Testis (tissue), 3 donors: ENCODE results near the gene CPZ. TPM values are rescaled to one million over a fixed set of nuclear protein-coding genes. Genes with fewer than 3 reads are reported as not detected.
"Not testable (repeated sequence)": the region's sequence is repeated elsewhere in the genome, so short reads cannot be mapped to it uniquely, and the experiment has no call there.

ENCODE experiments used
- DNase-seq: peaks from one replicate; pipeline ENCODE4 v3.0.0-alpha.2; 2019
- H3K27ac ChIP-seq, 2 donors: fragments of 200-600 bp; sonication (generic); one replicate each; pipeline ENCODE4 v1.5.1; 2019
- H3K27me3 ChIP-seq: fragments of 200-600 bp; sonication (generic); one replicate; pipeline ENCODE4 v1.5.1; 2019
- H3K36me3 ChIP-seq: fragments of 200-600 bp; sonication (generic); one replicate; pipeline ENCODE4 v1.5.1; 2017; ENCODE audit warnings: low read depth; ENCODE audit errors: missing control alignments
- H3K4me1 ChIP-seq: fragments of 200-600 bp; sonication (generic); one replicate; pipeline ENCODE4 v1.5.1; 2019
- H3K4me3 ChIP-seq, 2 donors: fragments of 200-600 bp; sonication (generic); one replicate each; pipeline ENCODE4 v1.5.1; 2017 to 2019
- H3K9me3 ChIP-seq: fragments of 200-600 bp; sonication (generic); one replicate; pipeline ENCODE4 v1.5.1; 2017
- CTCF ChIP-seq, 3 experiments: fragments of 450-650 bp in 2 of 3; fragments of 200-600 bp in 1 of 3; sonication (generic) in 1 of 3; IDR thresholded peaks; one replicate each; pipeline ENCODE4 v1.5.1; 2016 to 2019; ENCODE audit warnings: antibody characterized with exemption in 3 of 3, mild to moderate bottlenecking in 2 of 3, moderate library complexity in 1 of 3
- POLR2A ChIP-seq: fragments of 450-650 bp; IDR thresholded peaks from one replicate; pipeline ENCODE4 v1.6.1; 2017; ENCODE audit warnings: antibody characterized with exemption, mild to moderate bottlenecking, moderate library complexity
- WGBS, 2 donors: methylation state at CpG; one replicate each; pipeline ENCODE4 v1.1.5; 2018; 5-methylcytosine and 5-hydroxymethylcytosine counted together
- intact Hi-C: fragments of 100-400 bp; cut with DNase I; formaldehyde crosslinking; loops from one replicate; pipeline ENCODE4 v1.15.1; 2023; ENCODE audit warnings: low total_unique reads
- polyA plus RNA-seq: library from polyadenylated mRNA; stranded (reverse); fragments of 350-450 nt; fragmentation: Illumina TruSeq; extraction: RNeasy Lipid Tissue Mini Kit (QIAGEN cat#74804); gene quantifications from one replicate; pipeline ENCODE4 v1.2.3, GENCODE V29; 2014; ENCODE audit warnings: low read depth, low replicate concordance; ENCODE audit not compliant: insufficient read depth
- total RNA-seq, 2 donors: library from RNA; depleted of rRNA; stranded (reverse); fragments of >200 nt; gene quantifications; one replicate each; pipeline ENCODE4 v1.2.3, GENCODE V29; 2016

The CPZ gene
- total and polyA plus RNA-seq, 3 donors from 2014 or later: 2.0 to 21.9 (median 10.2) TPM

GRCh38 chr4:8653326-8654000 lies 60.9 kb downstream of the CPZ start:
- intact Hi-C loops: no loop called here
- H3K9me3 ChIP-seq: no peaks in the 10 kb centered on the region
- DNase-seq: no peak
- no peak for TF ChIP-seq POLR2A
- TF ChIP-seq CTCF (IDR thresholded peaks at IDR 0.05): no peak
- no peak overlapping the region for H3K27ac ChIP-seq
- 85% methylated on average over 13 to 22 of the region's 22 CpGs for WGBS, 2 donors
- no peaks in the 10 kb centered on the region for H3K27me3 ChIP-seq
- no peaks in the 10 kb centered on the region for H3K36me3 ChIP-seq
- H3K4me1 ChIP-seq: no peaks in the 10 kb centered on the region
- no peak overlapping the region for H3K4me3 ChIP-seq

DNA sequence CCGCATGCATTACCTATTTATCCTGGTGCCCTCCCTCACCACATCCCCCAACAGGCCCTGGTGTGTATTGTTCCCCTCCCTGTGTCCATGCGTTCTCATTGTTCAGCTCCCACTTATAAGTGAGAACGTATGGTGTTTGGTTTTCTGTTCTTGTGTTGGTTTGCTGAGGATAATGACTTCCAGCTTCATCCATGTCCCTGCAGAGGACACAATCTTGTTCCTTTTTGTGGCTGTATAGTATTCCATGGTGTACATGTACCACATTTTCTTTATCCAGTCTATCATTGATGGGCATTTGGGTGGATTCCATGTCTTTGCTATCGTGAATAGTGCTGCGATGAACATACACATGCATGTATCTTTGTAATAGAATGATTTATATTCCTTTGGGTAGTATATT lies 61.6 kb downstream of the CPZ start:
- H3K9me3 ChIP-seq, DNase-seq, H3K27ac ChIP-seq, H3K27me3 ChIP-seq, H3K4me3 ChIP-seq, H3K36me3 ChIP-seq, H3K4me1 ChIP-seq, intact Hi-C loops: not testable (repeated sequence)
- whole genome bisulfite sequencing, 2 donors: 94 to 97% methylated on average over 5 of the region's 5 CpGs

- Histone ChIP-seq H3K27me3 (no peaks in the 10 kb centered on the region), H3K36me3 (no peaks in the 10 kb centered on the region), H3K27ac (no peak overlapping the region), H3K4me1 (no peaks in the 10 kb centered on the region), H3K4me3 (no peak overlapping the region), H3K9me3 (no peaks in the 10 kb centered on the region)
- 80 to 84% methylated on average over 17 to 25 of the region's 25 CpGs for WGBS, 2 donors
- TF ChIP-seq CTCF (IDR thresholded peaks at IDR 0.05) (no peak), POLR2A (no peak)
- intact Hi-C loops: no loop called here
- no peak for DNase-seq
These were observed 63.0 kb downstream of the CPZ start for GRCh38 chr4:8655411-8656184.

DNA sequence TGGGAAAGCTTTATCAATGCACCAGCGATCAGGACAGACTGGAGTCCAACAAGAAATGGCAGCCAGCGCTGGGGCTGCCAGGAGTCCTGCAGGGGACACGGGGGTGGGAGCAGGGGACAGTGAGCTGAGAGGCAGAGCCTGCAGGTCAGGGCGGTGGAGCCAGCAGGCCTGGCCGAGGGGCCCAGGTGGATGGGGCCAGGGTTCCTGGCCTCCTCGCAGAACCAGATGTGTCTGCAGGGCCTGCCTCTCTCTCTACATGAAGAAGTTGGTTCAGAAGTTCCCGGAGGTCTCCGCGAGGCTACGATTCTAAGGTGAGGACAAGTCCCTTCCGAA lies 63.6 kb downstream of the CPZ start:
- no peak overlapping the region for H3K4me3 ChIP-seq
- intact Hi-C loops: no loop called here
- WGBS, 2 donors: 86 to 94% methylated on average over 8 to 11 of the region's 11 CpGs
- no peak overlapping the region for H3K27ac ChIP-seq
- no peaks in the 10 kb centered on the region for H3K36me3 ChIP-seq
- H3K27me3 ChIP-seq: no peaks in the 10 kb centered on the region
- DNase-seq: no peak
- H3K9me3 ChIP-seq: no peaks in the 10 kb centered on the region
- TF ChIP-seq POLR2A: no peak
- TF ChIP-seq CTCF (IDR thresholded peaks at IDR 0.05): no peak
- no peaks in the 10 kb centered on the region for H3K4me1 ChIP-seq

GRCh38 chr4:8656711-8657380 lies 64.3 kb downstream of the CPZ start:
- intact Hi-C loops: no loop called here
- Histone ChIP-seq H3K4me3 (no peak overlapping the region), H3K9me3 (no peaks in the 10 kb centered on the region), H3K27ac (no peak overlapping the region), H3K27me3 (no peaks in the 10 kb centered on the region), H3K36me3 (no peaks in the 10 kb centered on the region), H3K4me1 (no peaks in the 10 kb centered on the region)
- no peak for DNase-seq
- WGBS, 2 donors: 70 to 79% methylated on average over 12 to 17 of the region's 17 CpGs
- no peak for TF ChIP-seq POLR2A
- no peak for TF ChIP-seq CTCF (IDR thresholded peaks at IDR 0.05)
